ENCODE data around the gene GTF3C4.

DNA sequence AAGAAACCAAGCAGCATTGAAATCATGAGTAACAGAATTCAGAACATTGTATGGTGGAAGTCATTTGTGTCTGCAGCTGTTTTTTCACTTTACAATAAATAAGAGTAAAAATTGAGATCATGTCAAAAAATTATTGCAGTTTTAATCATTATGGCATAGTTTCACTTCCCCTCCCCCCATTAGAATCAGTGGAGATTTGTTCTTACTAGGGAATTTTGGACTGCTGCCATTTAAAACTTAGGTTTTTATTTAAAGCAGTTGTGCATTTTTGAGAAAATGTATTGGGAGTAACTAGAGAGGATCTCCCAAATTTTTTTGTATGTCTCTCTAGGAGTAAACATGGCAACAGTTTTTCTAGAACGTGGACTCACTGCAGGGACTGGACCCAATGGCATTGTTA lies 20.4 kb downstream of the GTF3C4 start:
- TF ChIP-seq CTCF (IDR thresholded peaks at IDR 0.05) (no peak), POLR2A (IDR thresholded peaks at IDR 0.05) (no peak)

Measured in testis (tissue), 2 donors.